Measurements from ENCODE around the gene ENPP1.

ENPP1 gene

GRCh38 chr6:131804131-131804530, 3.7 kb upstream of the ENPP1 start:
- in situ Hi-C loops (cut with HindIII; ENCODE audit: low sequenced_read_pairs) = no loop called here
- H3K4me3 ChIP-seq (ENCODE audit: low read depth, low read length) = no peak overlapping the region
- no peak for TF ChIP-seq CTCF (IDR thresholded peaks at IDR 0.05; ENCODE audit: low read depth, low read length, missing control alignments)
- no peak for DNase-seq (ENCODE audit: low read depth)

- TF ChIP-seq CTCF (IDR thresholded peaks at IDR 0.05; ENCODE audit: low read depth, low read length, missing control alignments) = no peak
- in situ Hi-C loops (cut with HindIII; ENCODE audit: low sequenced_read_pairs) = no loop called here
- H3K4me3 ChIP-seq (ENCODE audit: low read depth, low read length) = peak overlapping the region; percentile 63
- no peak for DNase-seq (ENCODE audit: low read depth)
These were observed 538 bp upstream of the ENPP1 start for GRCh38 chr6:131807321-131807643.

GRCh38 chr6:131808460-131809269, 845 bp downstream of the ENPP1 start:
- peak overlapping the region; percentile 63 for H3K4me3 ChIP-seq (ENCODE audit: low read depth, low read length)
- no peak for DNase-seq (ENCODE audit: low read depth)
- in situ Hi-C loops (cut with HindIII; ENCODE audit: low sequenced_read_pairs) = no loop called here
- no peak for TF ChIP-seq CTCF (IDR thresholded peaks at IDR 0.05; ENCODE audit: low read depth, low read length, missing control alignments)

GRCh38 chr6:131811500-131811899, 3.7 kb downstream of the ENPP1 start:
- H3K4me3 ChIP-seq (ENCODE audit: low read depth, low read length) = no peak overlapping the region
- TF ChIP-seq CTCF (IDR thresholded peaks at IDR 0.05; ENCODE audit: low read depth, low read length, missing control alignments) = no peak
- DNase-seq (ENCODE audit: low read depth) = no peak
- in situ Hi-C loops (cut with HindIII; ENCODE audit: low sequenced_read_pairs) = no loop called here

- in situ Hi-C loops (cut with HindIII; ENCODE audit: low sequenced_read_pairs) = no loop called here
- no peak for TF ChIP-seq CTCF (IDR thresholded peaks at IDR 0.05; ENCODE audit: low read depth, low read length, missing control alignments)
- DNase-seq (ENCODE audit: low read depth) = no peak
- no peak overlapping the region for H3K4me3 ChIP-seq (ENCODE audit: low read depth, low read length)
These were observed 6.2 kb downstream of the ENPP1 start for GRCh38 chr6:131813991-131814390.

GRCh38 chr6:131816869-131817268, 9.0 kb downstream of the ENPP1 start:
- in situ Hi-C loops (cut with HindIII; ENCODE audit: low sequenced_read_pairs) = no loop called here
- no peak for TF ChIP-seq CTCF (IDR thresholded peaks at IDR 0.05; ENCODE audit: low read depth, low read length, missing control alignments)
- no peak overlapping the region for H3K4me3 ChIP-seq (ENCODE audit: low read depth, low read length)
- DNase-seq (ENCODE audit: low read depth) = no peak
